Ascending aorta (tissue), 2 donors: ENCODE measurements around the gene GCNT4. TPM values are rescaled to one million over a fixed set of nuclear protein-coding genes. Genes with fewer than 3 reads are reported as not detected.
A peak's percentile ranks its signal among the peaks of the same experiment; 100 is the strongest.

ENCODE experiments used
- DNase-seq, 2 donors: peaks; one replicate each; pipeline ENCODE4 v3.0.0-alpha.2; 2019; ENCODE audit warnings: low spot score in 2 of 2
- H3K27ac ChIP-seq, 2 donors: fragments of 200-600 bp; sonication (generic); one replicate each; pipeline ENCODE4 v1.5.1; 2016 to 2017; ENCODE audit warnings: mild to moderate bottlenecking in 1 of 2
- H3K27me3 ChIP-seq: fragments of 200-600 bp; sonication (generic); one replicate; pipeline ENCODE4 v1.5.1; 2017
- H3K36me3 ChIP-seq, 2 donors: fragments of 200-600 bp; sonication (generic); one replicate each; pipeline ENCODE4 v1.5.1; 2016
- H3K4me1 ChIP-seq, 2 donors: fragments of 200-600 bp; sonication (generic); one replicate each; pipeline ENCODE4 v1.5.1; 2016 to 2017; ENCODE audit warnings: mild to moderate bottlenecking in 1 of 2
- H3K4me3 ChIP-seq, 2 donors: fragments of 200-600 bp; sonication (generic); one replicate each; pipeline ENCODE4 v1.5.1; 2016 to 2017; ENCODE audit warnings: mild to moderate bottlenecking in 1 of 2
- H3K9me3 ChIP-seq, 2 donors: fragments of 200-600 bp; sonication (generic); one replicate each; pipeline ENCODE4 v1.5.1; 2016
- intact Hi-C: fragments of 100-400 bp; cut with DNase I; formaldehyde crosslinking; loops from one replicate; pipeline ENCODE4 v1.15.1; 2023
- total RNA-seq: library from RNA; depleted of rRNA; stranded (reverse); fragments of >200 nt; gene quantifications from one replicate; pipeline ENCODE4 v1.1.0, GENCODE V29; 2016
- TF ChIP-seq, protein P1 (sequence below), 3 experiments: fragments of 200-600 bp in 2 of 3; fragments of 450-650 bp in 1 of 3; sonication (generic) in 2 of 3; IDR thresholded peaks; one replicate each; pipeline ENCODE4 v1.5.1; 2016 to 2019; ENCODE audit warnings: antibody characterized with exemption in 3 of 3, mild to moderate bottlenecking in 1 of 3, moderate library complexity in 1 of 3

Gene GCNT4
- total RNA-seq, 1 donor from 2014 or later, result 0.43 TPM

DNA sequence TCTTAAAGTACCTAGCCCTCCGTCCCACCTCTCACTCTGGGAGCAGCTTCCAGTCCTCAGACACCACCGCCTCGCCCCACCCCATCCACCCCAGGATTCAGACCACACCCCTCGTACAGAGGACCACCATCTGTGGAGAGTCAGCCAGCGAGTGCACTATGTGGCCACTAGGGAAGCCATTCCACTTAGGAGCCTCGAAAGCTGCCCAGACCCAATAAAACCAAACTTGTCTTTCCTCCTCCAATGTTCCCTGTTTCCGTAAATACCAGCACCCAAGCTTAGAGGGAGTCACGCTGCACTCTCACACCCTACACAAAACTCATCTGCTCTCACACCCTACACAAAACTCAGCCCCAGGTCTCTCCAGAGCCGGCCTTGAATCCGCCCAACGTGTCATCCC lies 1.9 kb downstream of the GCNT4 start:
- H3K36me3 ChIP-seq, result peaks cover 0 to 6% of the 10 kb centered on the region in 2 donors
- no peaks in the 10 kb centered on the region for H3K27me3 ChIP-seq
- H3K4me1 ChIP-seq, result peaks cover 4 to 22% of the 10 kb centered on the region in 2 donors
- no peak overlapping the region for H3K4me3 ChIP-seq
- intact Hi-C loops, result loop anchor here (5.0 to 10.0 kb wide), 4 partner anchors 283 to 667 kb away; partner anchors contain the start of genes CERT1, GFM2, HEXB and NSA2
- TF ChIP-seq, protein P1, sequence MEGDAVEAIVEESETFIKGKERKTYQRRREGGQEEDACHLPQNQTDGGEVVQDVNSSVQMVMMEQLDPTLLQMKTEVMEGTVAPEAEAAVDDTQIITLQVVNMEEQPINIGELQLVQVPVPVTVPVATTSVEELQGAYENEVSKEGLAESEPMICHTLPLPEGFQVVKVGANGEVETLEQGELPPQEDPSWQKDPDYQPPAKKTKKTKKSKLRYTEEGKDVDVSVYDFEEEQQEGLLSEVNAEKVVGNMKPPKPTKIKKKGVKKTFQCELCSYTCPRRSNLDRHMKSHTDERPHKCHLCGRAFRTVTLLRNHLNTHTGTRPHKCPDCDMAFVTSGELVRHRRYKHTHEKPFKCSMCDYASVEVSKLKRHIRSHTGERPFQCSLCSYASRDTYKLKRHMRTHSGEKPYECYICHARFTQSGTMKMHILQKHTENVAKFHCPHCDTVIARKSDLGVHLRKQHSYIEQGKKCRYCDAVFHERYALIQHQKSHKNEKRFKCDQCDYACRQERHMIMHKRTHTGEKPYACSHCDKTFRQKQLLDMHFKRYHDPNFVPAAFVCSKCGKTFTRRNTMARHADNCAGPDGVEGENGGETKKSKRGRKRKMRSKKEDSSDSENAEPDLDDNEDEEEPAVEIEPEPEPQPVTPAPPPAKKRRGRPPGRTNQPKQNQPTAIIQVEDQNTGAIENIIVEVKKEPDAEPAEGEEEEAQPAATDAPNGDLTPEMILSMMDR (IDR thresholded peaks at IDR 0.05), result peak in 1 of 3 experiments; percentile 13
- peak overlapping the region in 1 of 2 donors; percentile 48 for H3K27ac ChIP-seq
- no peaks in the 10 kb centered on the region for H3K9me3 ChIP-seq
- no peak for DNase-seq

DNA sequence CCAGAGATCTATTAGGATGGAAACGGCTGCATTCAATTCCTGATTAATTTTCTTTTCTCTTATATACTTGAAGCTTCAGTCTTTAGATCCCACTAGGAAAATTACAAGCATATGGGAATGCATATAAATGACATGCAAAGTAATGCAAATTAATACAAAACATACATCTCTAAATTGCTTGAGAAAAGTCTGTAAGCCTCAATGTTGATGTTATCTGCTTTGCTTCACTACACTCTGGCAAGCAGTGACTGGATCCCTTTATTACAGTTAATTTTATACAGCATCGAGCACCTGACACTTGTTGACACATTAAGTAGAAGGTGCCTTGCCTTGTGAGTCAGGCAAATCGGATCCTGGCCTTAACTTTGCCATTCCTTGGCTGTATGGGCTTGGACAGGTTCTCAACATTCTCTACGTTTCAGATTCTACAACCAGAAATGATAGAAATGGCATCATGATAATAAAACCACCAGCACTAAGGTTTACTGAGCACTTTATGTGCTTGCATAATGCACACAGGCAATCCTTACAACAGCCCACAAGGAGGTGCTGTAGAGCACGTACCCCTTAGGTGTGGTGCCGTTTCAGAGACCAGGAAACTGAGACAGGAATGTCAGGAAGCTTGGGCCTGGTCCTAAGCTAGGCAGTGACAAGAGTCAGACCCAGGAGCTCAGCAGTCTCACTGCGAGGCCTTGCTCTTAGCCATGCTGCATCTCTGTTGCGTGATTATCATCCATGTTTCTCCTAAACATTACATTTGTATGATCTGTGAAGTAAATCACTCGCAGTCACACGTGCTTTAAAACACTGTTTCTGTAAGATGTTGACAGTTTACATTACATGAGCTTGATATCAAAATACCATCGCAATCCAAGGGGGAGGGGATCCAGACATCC lies 2.7 kb downstream of the GCNT4 start:
- DNase-seq, result peak in 1 of 2 donors; percentile 71
- H3K9me3 ChIP-seq, result no peaks in the 10 kb centered on the region
- TF ChIP-seq, protein P1 (IDR thresholded peaks at IDR 0.05), result peak; percentile 24 to 55 (median 54)
- H3K27me3 ChIP-seq, result no peaks in the 10 kb centered on the region
- H3K27ac ChIP-seq, result peak overlapping the region; percentile 48 to 49
- peaks cover 4 to 19% of the 10 kb centered on the region in 2 donors for H3K4me1 ChIP-seq
- H3K4me3 ChIP-seq, result no peak overlapping the region
- intact Hi-C loops, result loop anchor here (5.0 to 10.0 kb wide), 4 partner anchors 282 to 668 kb away; partner anchors contain the start of genes CERT1, GFM2, HEXB and NSA2
- peaks cover 0 to 6% of the 10 kb centered on the region in 2 donors for H3K36me3 ChIP-seq

DNA sequence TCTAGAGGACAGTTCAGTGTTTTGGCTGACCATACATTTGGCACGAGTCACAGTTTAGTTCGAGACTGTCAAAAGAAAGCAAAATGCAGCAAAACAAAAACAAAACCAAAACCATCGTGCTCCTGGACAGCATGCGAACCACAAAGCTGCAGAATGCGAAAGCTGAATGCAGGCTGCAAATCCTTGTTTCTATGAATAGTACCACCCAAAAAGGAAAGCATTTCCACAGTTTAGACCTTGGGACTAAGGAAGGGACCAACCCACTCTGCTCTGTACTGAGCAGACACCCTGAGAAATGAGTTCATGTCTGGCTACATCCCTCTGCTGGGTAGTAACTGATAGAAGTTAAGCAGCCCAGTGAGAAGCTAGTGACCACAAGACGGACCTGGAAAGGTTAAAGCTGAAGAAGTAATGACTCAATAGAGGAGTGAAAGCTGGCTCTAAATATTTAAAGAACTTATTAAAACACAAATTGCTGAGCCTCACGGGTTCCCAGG lies 3.9 kb downstream of the GCNT4 start:
- Histone ChIP-seq H3K4me1 (peaks cover 4 to 18% of the 10 kb centered on the region in 2 donors), H3K36me3 (peaks cover 0 to 6% of the 10 kb centered on the region in 2 donors), H3K4me3 (peak overlapping the region in 1 of 2 donors; percentile 47), H3K9me3 (no peaks in the 10 kb centered on the region), H3K27ac (peak overlapping the region; percentile 48 to 49), H3K27me3 (no peaks in the 10 kb centered on the region)
- intact Hi-C loops, result no loop called here
- no peak for DNase-seq
- TF ChIP-seq, protein P1 (IDR thresholded peaks at IDR 0.05), result no peak

DNA sequence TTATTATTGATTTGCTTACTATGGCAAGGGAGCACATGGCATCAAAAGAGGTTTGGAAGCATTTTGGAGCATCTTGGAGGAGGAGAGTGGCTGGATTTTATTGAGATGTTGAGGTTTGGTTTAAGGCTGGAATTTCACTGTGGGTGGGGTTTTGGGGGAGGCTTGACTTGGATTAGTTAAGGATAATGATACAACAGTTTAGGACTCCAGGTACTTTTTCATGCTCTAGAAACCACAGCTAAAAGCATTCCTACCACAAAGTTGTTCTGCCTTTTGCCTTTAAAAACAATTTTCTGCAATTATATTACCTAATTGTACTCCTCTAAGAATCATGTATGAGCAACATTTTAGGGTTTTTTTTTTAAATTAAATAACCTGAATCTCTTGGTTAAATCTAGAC lies 5.0 kb downstream of the GCNT4 start:
- Histone ChIP-seq H3K4me1 (peaks cover 4 to 18% of the 10 kb centered on the region in 2 donors), H3K27me3 (no peaks in the 10 kb centered on the region), H3K4me3 (no peak overlapping the region), H3K27ac (no peak overlapping the region), H3K9me3 (no peaks in the 10 kb centered on the region), H3K36me3 (peaks cover 0 to 6% of the 10 kb centered on the region in 2 donors)
- TF ChIP-seq, protein P1 (IDR thresholded peaks at IDR 0.05), result no peak
- intact Hi-C loops, result no loop called here
- DNase-seq, result no peak

DNA sequence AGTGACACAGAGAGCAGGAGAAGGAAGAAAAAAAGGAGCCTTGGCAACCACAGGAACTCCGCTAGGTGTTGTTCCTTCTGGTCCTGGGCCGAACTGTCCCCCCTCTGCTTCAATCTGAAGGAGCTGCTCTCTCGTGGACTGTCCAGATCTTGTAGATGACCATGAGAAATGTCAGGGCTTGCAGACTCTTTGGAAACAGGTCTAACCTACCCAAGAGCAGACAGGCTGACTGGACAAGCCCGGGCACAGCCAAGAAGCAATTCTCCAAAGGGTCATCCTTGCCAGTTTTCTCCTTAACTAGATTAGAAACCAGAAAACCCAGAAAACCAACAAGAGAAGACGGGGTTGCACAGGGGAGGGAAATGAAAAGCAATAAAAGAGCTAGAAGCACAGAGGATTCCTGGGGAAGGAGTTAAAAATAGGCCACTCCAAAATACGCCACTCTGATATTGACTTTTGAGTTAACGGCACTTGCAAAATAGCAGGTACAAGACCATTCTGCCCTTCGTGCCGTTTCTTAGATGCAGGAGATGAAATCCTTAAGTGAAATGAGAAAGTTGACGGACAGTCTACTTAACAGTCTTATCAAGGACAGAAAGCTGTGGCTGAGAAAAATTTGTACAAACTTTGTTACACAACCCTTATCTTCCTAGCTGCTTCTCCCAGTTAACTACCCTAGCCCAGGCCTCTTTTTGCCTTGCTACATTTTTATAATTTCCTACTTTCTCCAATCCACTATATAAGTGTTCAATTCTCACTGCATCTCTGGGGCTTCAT lies 5.8 kb downstream of the GCNT4 start:
- Histone ChIP-seq H3K27me3 (no peaks in the 10 kb centered on the region), H3K4me3 (no peak overlapping the region), H3K9me3 (no peaks in the 10 kb centered on the region), H3K36me3 (peaks cover 0 to 6% of the 10 kb centered on the region in 2 donors), H3K4me1 (peaks cover 4 to 15% of the 10 kb centered on the region in 2 donors), H3K27ac (no peak overlapping the region)
- TF ChIP-seq, protein P1 (IDR thresholded peaks at IDR 0.05), result no peak
- intact Hi-C loops, result no loop called here
- no peak for DNase-seq
